RCC 7860 (cell line): ENCODE measurements around the gene TMEM14C.

Source experiments
- DNase-seq: peaks from one replicate; pipeline ENCODE4 v3.0.0-alpha.2; 2015; ENCODE audit warnings: low spot score
- FAIRE-seq: peaks from 2 replicates; lab custom pipeline; 2012; peaks lifted over from hg19 to GRCh38; lab: Jason Lieb, UNC

The TMEM14C gene

GRCh38 chr6:10722820-10723566 is at the start of gene TMEM14C:
Gene TMEM14C (plus strand): TSS chr6:10723070. CDS start chr6:10724614, 1,544 bp downstream.
- DNase-seq, result peak; percentile 93
- peak; percentile 63 for FAIRE-seq

GRCh38 chr6:10676403-10676802 is 46.5 kb upstream of the TMEM14C start:
- no peak for FAIRE-seq
- DNase-seq, result no peak

- no peak for DNase-seq
- no peak for FAIRE-seq
Observed at GRCh38 chr6:10678456-10678855, 44.4 kb upstream of the TMEM14C start.

GRCh38 chr6:10681795-10682194 is 41.1 kb upstream of the TMEM14C start:
- no peak for DNase-seq
- FAIRE-seq, result no peak

GRCh38 chr6:10682355-10682988 is 40.4 kb upstream of the TMEM14C start:
- FAIRE-seq (no peak), DNase-seq (no peak)

- no peak for FAIRE-seq
- DNase-seq, result no peak
Observed at GRCh38 chr6:10684618-10685017, 38.3 kb upstream of the TMEM14C start.

GRCh38 chr6:10685092-10685915 is 37.6 kb upstream of the TMEM14C start:
- no peak for FAIRE-seq
- DNase-seq, result no peak

- FAIRE-seq (no peak), DNase-seq (no peak)
Observed at GRCh38 chr6:10686901-10687300, 36.0 kb upstream of the TMEM14C start.

GRCh38 chr6:10687582-10687981 is 35.3 kb upstream of the TMEM14C start:
- DNase-seq, result no peak
- no peak for FAIRE-seq

- FAIRE-seq, result no peak
- DNase-seq, result no peak
Observed at GRCh38 chr6:10690651-10691445, 32.0 kb upstream of the TMEM14C start.

GRCh38 chr6:10692965-10693538 is 29.8 kb upstream of the TMEM14C start:
- DNase-seq, result no peak
- no peak for FAIRE-seq

- FAIRE-seq (peak; percentile 26), DNase-seq (peak; percentile 81)
Observed at GRCh38 chr6:10694302-10695085, 28.4 kb upstream of the TMEM14C start, which contains the start of the genes C6orf52 and PAK1IP1. Gene C6orf52 (minus strand): TSS chr6:10694616. CDS start chr6:10687550, 7,066 bp downstream. Gene PAK1IP1 (plus strand): TSS chr6:10694972. CDS start chr6:10694986, 14 bp downstream.

- DNase-seq (no peak), FAIRE-seq (no peak)
Observed at GRCh38 chr6:10695086-10695657, 27.7 kb upstream of the TMEM14C start.

- FAIRE-seq, result no peak
- no peak for DNase-seq
Observed at GRCh38 chr6:10696655-10697054, 26.2 kb upstream of the TMEM14C start.

GRCh38 chr6:10713962-10714361 is 8.9 kb upstream of the TMEM14C start:
- FAIRE-seq, result no peak

GRCh38 chr6:10719296-10719963 is 3.4 kb upstream of the TMEM14C start:
- FAIRE-seq, result no peak

More at GRCh38 chr6:10713962-10714361, 8.9 kb upstream of the TMEM14C start:
- no peak for DNase-seq

GRCh38 chr6:10719964-10720264 is 3.0 kb upstream of the TMEM14C start:
- no peak for FAIRE-seq
- DNase-seq, result no peak

More at GRCh38 chr6:10719296-10719963, 3.4 kb upstream of the TMEM14C start:
- no peak for DNase-seq

- FAIRE-seq (no peak), DNase-seq (no peak)
Observed at GRCh38 chr6:10720265-10720959, 2.5 kb upstream of the TMEM14C start.
